Ishikawa (cell line): ENCODE data around the gene RAB1B.

Experiments used
- CEBPB ChIP-seq: IDR thresholded peaks from 2 replicates; pipeline ENCODE4 v1.6.1; 2012
- CREB1 ChIP-seq: IDR thresholded peaks from 2 replicates; pipeline ENCODE4 v1.6.1; 2012; ENCODE audit warnings: low read depth
- EGR1 ChIP-seq: IDR thresholded peaks from 2 replicates; pipeline ENCODE4 v1.6.1; 2012
- EP300 ChIP-seq: IDR thresholded peaks from 2 replicates; pipeline ENCODE4 v1.6.1; 2012; ENCODE audit warnings: borderline replicate concordance
- FOXM1 ChIP-seq: IDR thresholded peaks from 2 replicates; pipeline ENCODE4 v1.6.1; 2012; ENCODE audit warnings: low read depth, borderline replicate concordance
- MAX ChIP-seq: IDR thresholded peaks from 2 replicates; pipeline ENCODE4 v1.6.1; 2012
- NFIC ChIP-seq: IDR thresholded peaks from 2 replicates; pipeline ENCODE4 v1.6.1; 2012
- RAD21 ChIP-seq: IDR thresholded peaks from 2 replicates; pipeline ENCODE4 v1.6.1; 2012; ENCODE audit warnings: low read depth
- REST ChIP-seq: IDR thresholded peaks from 2 replicates; pipeline ENCODE4 v1.6.1; 2012; ENCODE audit warnings: low read depth, mild to moderate bottlenecking
- TAF1 ChIP-seq: IDR thresholded peaks from 2 replicates; pipeline ENCODE4 v1.6.1; 2012; ENCODE audit warnings: low read depth, mild to moderate bottlenecking
- TCF12 ChIP-seq: IDR thresholded peaks from 2 replicates; pipeline ENCODE4 v1.6.1; 2012; ENCODE audit warnings: low read depth
- TEAD4 ChIP-seq: IDR thresholded peaks from 2 replicates; pipeline ENCODE4 v1.6.1; 2012
- USF1 ChIP-seq: IDR thresholded peaks from 2 replicates; pipeline ENCODE4 v1.6.1; 2012
- YY1 ChIP-seq: IDR thresholded peaks from 2 replicates; pipeline ENCODE4 v1.6.1; 2012; ENCODE audit warnings: low read depth
- ZBTB7A ChIP-seq: IDR thresholded peaks from 2 replicates; pipeline ENCODE4 v1.6.1; 2012; ENCODE audit warnings: low read depth

The RAB1B gene

GRCh38 chr11:66248903-66249302 lies 19.5 kb upstream of the RAB1B start:
- TF ChIP-seq USF1: no peak
- no peak for TF ChIP-seq MAX
- no peak for TF ChIP-seq RAD21
- no peak for TF ChIP-seq TCF12
- TF ChIP-seq EGR1: no peak
- TF ChIP-seq EP300: no peak
- no peak for TF ChIP-seq TAF1
- TF ChIP-seq REST: no peak
- no peak for TF ChIP-seq FOXM1
- TF ChIP-seq ZBTB7A: no peak
- TF ChIP-seq YY1: no peak
- TF ChIP-seq TEAD4: no peak
- TF ChIP-seq NFIC: no peak
- no peak for TF ChIP-seq CEBPB
- no peak for TF ChIP-seq CREB1

- TF ChIP-seq EP300 (no peak), TCF12 (no peak), RAD21 (no peak), REST (no peak)
Observed at GRCh38 chr11:66251809-66252208, 16.6 kb upstream of the RAB1B start.

GRCh38 chr11:66258473-66258893 lies 10.0 kb upstream of the RAB1B start:
- TF ChIP-seq CEBPB: no peak
- no peak; the same call in 1 of the 2 replicates for TF ChIP-seq MAX
- no peak for TF ChIP-seq TAF1
- no peak for TF ChIP-seq ZBTB7A
- TF ChIP-seq YY1: no peak
- TF ChIP-seq FOXM1: no peak
- TF ChIP-seq CREB1: no peak
- no peak for TF ChIP-seq TCF12
- no peak for TF ChIP-seq REST
- TF ChIP-seq RAD21: no peak
- no peak for TF ChIP-seq TEAD4
- no peak for TF ChIP-seq NFIC
- no peak for TF ChIP-seq EP300
- TF ChIP-seq EGR1: no peak
- TF ChIP-seq USF1: no peak

GRCh38 chr11:66259225-66259624 lies 9.2 kb upstream of the RAB1B start:
- TF ChIP-seq EP300: no peak
- no peak for TF ChIP-seq EGR1
- no peak for TF ChIP-seq YY1

GRCh38 chr11:66259956-66260355 lies 8.5 kb upstream of the RAB1B start:
- no peak for TF ChIP-seq YY1
- TF ChIP-seq TCF12: no peak
- TF ChIP-seq CREB1: no peak
- TF ChIP-seq EP300: no peak
- TF ChIP-seq TAF1: no peak
- TF ChIP-seq ZBTB7A: no peak
- TF ChIP-seq EGR1: no peak
- TF ChIP-seq NFIC: no peak
- TF ChIP-seq USF1: no peak
- no peak for TF ChIP-seq FOXM1
- TF ChIP-seq MAX: no peak
